ENCODE measurements around the gene TNNI2. TPM values are rescaled to one million over a fixed set of nuclear protein-coding genes. Genes with fewer than 3 reads are reported as not detected.

Gene TNNI2
- total RNA-seq, 2 experiments from 2014 or later: not detected

DNA sequence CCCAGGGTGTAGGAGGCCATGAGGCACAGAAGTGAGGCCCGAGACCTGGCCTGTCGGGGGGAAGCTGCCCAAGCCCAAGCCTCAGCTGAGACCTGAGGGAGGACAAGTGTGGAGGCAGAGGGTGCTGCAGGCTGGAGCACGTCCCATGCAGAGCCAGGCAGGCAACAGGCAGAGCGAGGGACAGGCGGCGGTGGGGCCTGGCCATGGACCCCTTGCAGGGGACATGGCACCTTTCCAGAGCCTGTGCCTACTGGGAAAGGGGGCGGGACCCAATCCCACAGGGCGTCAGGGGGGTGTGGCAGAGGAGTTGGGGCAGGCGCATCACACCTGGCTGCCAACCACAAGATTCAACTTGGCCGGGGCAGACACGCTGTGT, 4.3 kb downstream of the TNNI2 start:
- DNase-seq: no peak
- Mint-ChIP-seq H3K4me1 (peaks cover 36% of the 10 kb centered on the region), H3K27me3 (no peaks in the 10 kb centered on the region), H3K9me3 (ENCODE audit: low read depth) (no peaks in the 10 kb centered on the region), H3K36me3 (ENCODE audit: low read depth) (no peaks in the 10 kb centered on the region), H3K4me3 (no peak overlapping the region), H3K27ac (no peak overlapping the region)
- no peak for ATAC-seq
- ChIA-PET POLR2A (interaction anchor here (0.6 to 0.7 kb wide), 2 partner anchors 23 to 1633 kb away, joined by 3 read pairs; no protein-coding TSS in a partner anchor), CTCF (interaction anchor here (0.6 to 1.1 kb wide), 3 partner anchors 39 to 149 kb away, joined by 3 read pairs; no protein-coding TSS in a partner anchor)
- intact Hi-C loops (cut with DNase I, micrococcal nuclease): no loop called here

DNA sequence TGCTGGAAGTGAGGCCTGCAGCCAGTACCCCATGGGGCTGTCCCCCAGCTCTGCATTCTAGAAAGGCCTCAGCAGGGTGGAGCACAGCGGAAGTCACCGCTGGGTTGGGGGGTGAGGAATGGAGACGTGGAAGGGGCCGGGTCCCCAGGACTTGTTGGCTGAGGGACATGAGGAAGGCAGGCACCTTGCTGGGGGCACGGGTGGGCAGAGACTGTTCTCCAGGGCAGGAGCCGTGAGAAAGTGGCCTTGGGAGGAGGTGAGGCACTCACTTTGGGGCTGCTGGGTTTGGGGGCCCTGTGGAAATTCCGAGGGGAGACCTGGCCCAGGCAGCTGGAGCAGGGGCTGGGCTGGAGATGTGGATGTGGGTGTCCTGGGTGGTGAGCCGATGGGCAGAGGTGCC, 5.0 kb downstream of the TNNI2 start:
- no peak overlapping the region for H3K4me3 Mint-ChIP-seq
- H3K9me3 Mint-ChIP-seq (ENCODE audit: low read depth): no peaks in the 10 kb centered on the region
- peaks cover 41% of the 10 kb centered on the region for H3K4me1 Mint-ChIP-seq
- ATAC-seq (no peak), DNase-seq (no peak)
- peak overlapping the region; percentile 91 for H3K27ac Mint-ChIP-seq
- intact Hi-C loops (cut with DNase I, micrococcal nuclease): no loop called here
- CTCF ChIA-PET: no interaction called here
- POLR2A ChIA-PET: interaction anchor here (0.7 kb wide), 1 partner anchor 22 kb away, joined by 3 read pairs; no protein-coding TSS in a partner anchor
- no peaks in the 10 kb centered on the region for H3K36me3 Mint-ChIP-seq (ENCODE audit: low read depth)
- no peaks in the 10 kb centered on the region for H3K27me3 Mint-ChIP-seq

DNA sequence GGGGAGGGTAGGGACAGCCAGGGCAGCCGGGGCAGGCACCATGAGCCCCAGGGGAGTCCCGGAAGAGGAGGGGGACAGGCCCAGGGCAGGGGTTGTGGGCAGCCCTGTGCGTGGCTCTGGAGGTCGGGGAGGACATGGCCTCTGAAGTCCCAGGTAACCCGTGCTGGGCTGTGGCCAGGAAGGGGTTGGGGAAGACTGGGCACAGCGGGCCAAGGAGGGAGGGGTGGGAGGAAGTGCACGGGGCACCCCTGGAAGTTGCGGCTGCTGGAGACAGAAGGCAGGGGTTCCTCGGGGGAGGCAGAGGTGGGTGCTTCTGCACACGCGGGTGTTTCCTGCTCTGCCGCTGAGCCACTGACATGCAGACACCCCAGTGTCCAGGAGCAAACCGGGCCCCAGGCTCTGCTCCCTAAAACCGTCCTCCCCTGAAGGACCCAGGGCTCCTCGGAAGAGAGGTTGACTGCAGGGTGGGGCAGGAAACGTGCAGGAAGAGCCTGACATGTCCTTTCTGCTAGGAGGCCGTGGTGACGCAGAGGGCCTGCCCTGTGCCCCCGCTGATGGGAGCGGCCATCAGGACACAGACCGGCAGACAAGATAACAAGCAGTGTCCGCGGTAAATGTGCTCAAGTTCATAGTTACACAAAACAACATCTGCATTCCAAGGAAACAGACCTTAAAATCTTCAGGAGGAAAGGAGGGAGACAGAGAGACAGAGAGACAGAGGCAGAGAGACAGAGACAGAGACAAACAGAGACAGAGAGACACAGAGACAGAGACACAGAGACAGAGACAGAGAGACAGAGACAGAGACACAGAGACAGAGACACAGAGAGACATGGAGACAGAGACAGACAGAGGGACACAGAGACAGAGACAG, 5.7 kb downstream of the TNNI2 start:
- intact Hi-C loops (cut with DNase I, micrococcal nuclease): no loop called here
- ChIA-PET POLR2A (no interaction called here), CTCF (no interaction called here)
- H3K27me3 Mint-ChIP-seq: no peaks in the 10 kb centered on the region
- peaks cover 47% of the 10 kb centered on the region for H3K4me1 Mint-ChIP-seq
- no peaks in the 10 kb centered on the region for H3K36me3 Mint-ChIP-seq (ENCODE audit: low read depth)
- peak overlapping the region; percentile 46 for H3K4me3 Mint-ChIP-seq
- peak; percentile 62 for DNase-seq
- H3K9me3 Mint-ChIP-seq (ENCODE audit: low read depth): no peaks in the 10 kb centered on the region
- H3K27ac Mint-ChIP-seq: peak overlapping the region; percentile 91
- peak; percentile 72 for ATAC-seq

DNA sequence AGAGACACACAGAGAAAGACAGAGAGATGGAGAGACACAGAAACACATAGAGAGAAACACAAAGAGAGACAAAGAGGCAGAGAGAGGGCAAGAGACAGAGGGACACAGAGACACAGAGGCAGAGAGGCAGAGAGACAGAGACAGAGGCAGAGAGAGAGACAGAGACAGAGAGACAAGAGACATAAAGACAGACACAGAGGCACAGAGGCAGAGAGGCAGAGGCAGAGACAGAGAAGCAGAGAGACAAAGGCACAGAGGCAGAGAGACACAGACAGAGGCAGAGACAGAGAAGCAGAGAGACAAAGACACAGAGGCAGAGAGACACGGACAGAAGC, 6.3 kb downstream of the TNNI2 start:
- Mint-ChIP-seq H3K27ac (peak overlapping the region; percentile 91), H3K27me3 (no peaks in the 10 kb centered on the region), H3K4me1 (peaks cover 53% of the 10 kb centered on the region), H3K36me3 (ENCODE audit: low read depth) (no peaks in the 10 kb centered on the region), H3K9me3 (ENCODE audit: low read depth) (no peaks in the 10 kb centered on the region), H3K4me3 (peak overlapping the region; percentile 46)
- DNase-seq: no peak
- intact Hi-C loops (cut with DNase I, micrococcal nuclease): no loop called here
- POLR2A ChIA-PET: no interaction called here
- ATAC-seq: peak; percentile 7
- CTCF ChIA-PET: interaction anchor here (0.6 to 0.7 kb wide), 2 partner anchors 51 to 542 kb away, joined by 3 read pairs; no protein-coding TSS in a partner anchor

DNA sequence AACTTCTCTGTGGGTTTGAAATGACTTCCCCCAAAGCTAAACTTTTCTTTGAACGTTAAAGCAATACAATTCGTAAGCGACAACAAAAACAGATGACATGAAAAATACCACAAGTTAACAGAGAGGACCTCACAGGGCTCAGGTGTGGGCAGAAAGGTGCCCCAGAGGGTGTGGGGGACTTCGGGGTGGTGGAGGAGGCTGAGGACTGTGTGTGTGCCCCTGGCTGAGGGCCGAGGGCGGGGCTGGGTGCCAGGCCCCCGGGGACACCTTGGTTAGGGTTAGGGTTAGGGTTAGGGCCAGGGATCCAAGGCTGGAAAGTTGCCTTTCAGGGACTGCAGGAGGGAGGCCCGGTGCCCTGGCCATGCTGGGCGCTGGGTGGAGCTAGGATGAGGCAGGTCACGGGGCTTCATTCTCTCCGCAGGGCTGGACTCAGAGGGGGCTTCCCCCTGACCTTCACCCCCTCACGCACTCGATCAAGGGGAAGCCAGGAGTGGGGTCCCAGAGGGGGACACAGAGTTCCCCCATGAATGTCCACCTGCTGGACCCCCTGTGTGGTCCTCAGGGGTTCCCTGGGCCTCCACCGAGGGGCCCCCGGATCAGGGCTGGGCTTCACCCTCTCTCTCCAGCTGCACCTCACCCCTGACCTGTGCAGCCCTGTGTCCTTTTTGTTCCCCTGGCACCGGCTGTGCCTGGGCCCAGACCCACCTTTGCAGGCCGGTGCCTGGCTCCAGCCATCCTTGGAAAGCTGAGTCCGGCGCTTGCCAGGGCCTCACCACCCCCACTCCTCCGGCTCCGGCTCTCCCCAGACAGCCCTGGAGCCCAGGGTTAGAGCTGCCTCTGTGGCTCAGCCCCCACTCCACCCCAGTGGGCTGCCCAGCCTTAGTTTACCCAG, 7.0 kb downstream of the TNNI2 start:
- ATAC-seq (peak; percentile 19), DNase-seq (no peak)
- POLR2A ChIA-PET: no interaction called here
- CTCF ChIA-PET: interaction anchor here (0.6 to 1.3 kb wide), 5 partner anchors 50 to 541 kb away, joined by 3 to 4 read pairs (median 3); no protein-coding TSS in a partner anchor
- Mint-ChIP-seq H3K4me1 (peaks cover 60% of the 10 kb centered on the region), H3K36me3 (ENCODE audit: low read depth) (no peaks in the 10 kb centered on the region), H3K27me3 (no peaks in the 10 kb centered on the region), H3K9me3 (ENCODE audit: low read depth) (no peaks in the 10 kb centered on the region), H3K4me3 (peak overlapping the region; percentile 46), H3K27ac (peak overlapping the region; percentile 91)
- intact Hi-C loops (cut with DNase I, micrococcal nuclease): no loop called here

DNA sequence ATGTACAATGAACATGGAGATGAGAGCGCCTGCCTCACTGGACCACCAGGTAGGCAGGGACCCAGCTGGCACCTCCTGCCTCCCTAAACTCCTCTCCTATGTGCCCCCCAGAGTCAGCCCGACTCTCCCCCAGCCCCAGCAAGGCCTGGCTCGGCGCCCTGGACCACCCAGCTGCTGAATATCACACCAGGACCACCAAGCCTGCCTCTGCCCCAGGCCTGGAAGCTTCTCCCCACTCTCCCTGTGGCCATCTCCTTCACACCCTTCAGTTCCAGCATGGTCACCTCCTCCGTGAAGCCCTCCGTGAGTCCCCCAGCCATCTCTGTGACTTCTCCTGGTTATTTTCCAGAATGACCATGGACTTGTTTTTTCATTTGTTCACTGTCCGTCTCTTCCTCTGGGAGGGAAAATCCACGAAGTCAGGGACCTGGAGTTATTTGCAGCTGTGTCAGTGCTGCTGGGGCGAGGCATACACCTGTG, 7.7 kb downstream of the TNNI2 start:
- H3K27ac Mint-ChIP-seq: peak overlapping the region; percentile 51
- ATAC-seq (no peak), DNase-seq (no peak)
- ChIA-PET CTCF (interaction anchor here (1.0 to 1.7 kb wide), 4 partner anchors 75 to 305 kb away, joined by 3 to 7 read pairs (median 4); no protein-coding TSS in a partner anchor), POLR2A (no interaction called here)
- H3K4me3 Mint-ChIP-seq: no peak overlapping the region
- no peaks in the 10 kb centered on the region for H3K36me3 Mint-ChIP-seq (ENCODE audit: low read depth)
- intact Hi-C loops (cut with DNase I, micrococcal nuclease): no loop called here
- H3K4me1 Mint-ChIP-seq: peaks cover 67% of the 10 kb centered on the region
- H3K27me3 Mint-ChIP-seq: no peaks in the 10 kb centered on the region
- H3K9me3 Mint-ChIP-seq (ENCODE audit: low read depth): no peaks in the 10 kb centered on the region

DNA sequence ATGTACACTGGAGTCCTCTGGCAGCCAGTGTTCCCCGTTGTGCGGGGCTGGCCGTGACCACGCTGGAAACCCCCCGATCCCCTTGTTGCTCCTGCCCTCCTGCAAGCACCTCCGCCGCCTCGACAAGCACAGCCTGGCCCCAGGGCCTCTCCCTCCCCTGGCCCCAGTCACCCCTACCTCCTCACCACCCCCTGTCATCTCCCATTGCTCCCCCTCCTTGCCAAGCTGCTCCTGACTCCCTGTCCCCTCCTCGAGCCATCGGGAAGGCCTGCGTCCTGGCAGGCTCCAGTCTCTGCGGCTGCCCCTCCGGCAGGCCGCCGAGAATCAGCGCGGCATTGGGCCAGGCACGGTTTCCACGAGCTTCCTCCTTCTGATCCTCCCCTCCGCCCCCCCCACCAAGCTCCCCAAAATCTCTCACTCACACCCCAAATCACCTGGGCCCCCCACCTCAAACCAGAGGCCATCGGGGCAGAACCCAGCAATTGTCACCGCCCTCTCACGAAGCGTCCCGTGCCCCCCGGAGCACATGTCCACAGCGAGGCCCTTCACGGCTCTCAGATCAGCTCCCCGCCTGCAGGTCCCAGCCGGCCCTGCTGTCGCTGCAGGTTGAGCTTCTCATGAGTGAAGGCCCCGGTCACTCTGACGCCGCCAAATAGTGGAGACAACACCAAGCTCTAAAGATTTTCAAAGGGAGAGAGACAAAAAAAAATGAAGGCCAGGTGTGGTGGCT, 8.4 kb downstream of the TNNI2 start:
- no peaks in the 10 kb centered on the region for H3K9me3 Mint-ChIP-seq (ENCODE audit: low read depth)
- no peak for ATAC-seq
- intact Hi-C loops (cut with DNase I, micrococcal nuclease): no loop called here

DNA sequence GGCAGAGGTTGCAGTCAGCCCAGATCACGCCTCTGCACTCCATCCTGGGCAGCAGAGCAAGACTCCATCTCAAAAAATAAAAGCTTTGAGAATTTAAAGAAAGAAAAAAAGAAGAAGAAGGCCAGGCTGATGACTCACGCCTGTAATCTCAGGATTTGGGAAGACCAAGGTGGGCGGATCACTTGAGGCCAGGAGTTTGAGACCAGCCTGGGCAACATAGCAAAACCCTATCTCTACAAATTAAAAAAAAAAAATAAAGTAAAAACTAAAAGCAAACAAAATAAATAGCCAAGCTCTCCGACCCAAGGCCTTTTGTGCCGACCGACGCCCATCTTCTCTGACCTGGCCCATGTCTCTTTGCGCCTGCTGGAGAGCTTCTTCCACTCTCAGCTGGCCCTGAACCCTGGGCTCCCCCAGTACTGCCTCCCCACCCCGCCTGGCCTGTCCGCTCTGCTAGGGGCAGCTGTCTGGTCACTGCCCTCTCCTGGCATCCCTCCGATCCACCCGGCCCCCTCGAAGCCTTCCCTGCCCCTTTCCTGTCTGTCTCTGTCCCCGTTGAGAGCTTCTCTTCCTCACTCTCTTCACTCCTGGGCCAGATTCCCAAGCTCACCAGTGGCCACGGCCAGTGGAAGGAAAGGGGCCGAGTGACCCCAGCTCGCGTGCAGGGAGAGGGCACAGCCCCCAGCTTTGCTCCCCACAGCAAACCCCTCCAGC, 9.3 kb downstream of the TNNI2 start:
- ChIA-PET POLR2A (no interaction called here), CTCF (interaction anchor here (0.7 to 1.7 kb wide), 4 partner anchors 34 to 303 kb away, joined by 3 to 7 read pairs (median 3); no protein-coding TSS in a partner anchor)
- Mint-ChIP-seq H3K27me3 (no peaks in the 10 kb centered on the region), H3K36me3 (ENCODE audit: low read depth) (peaks cover 3% of the 10 kb centered on the region), H3K4me3 (no peak overlapping the region), H3K9me3 (ENCODE audit: low read depth) (no peaks in the 10 kb centered on the region), H3K4me1 (peaks cover 83% of the 10 kb centered on the region), H3K27ac (no peak overlapping the region)
- DNase-seq (no peak), ATAC-seq (no peak)
- intact Hi-C loops (cut with DNase I, micrococcal nuclease): no loop called here

More for the DNA sequence above, 8.4 kb downstream of the TNNI2 start:
- ChIA-PET CTCF (interaction anchor here (0.7 to 1.7 kb wide), 4 partner anchors 34 to 304 kb away, joined by 3 to 7 read pairs (median 3); no protein-coding TSS in a partner anchor), POLR2A (no interaction called here)
- Mint-ChIP-seq H3K27me3 (no peaks in the 10 kb centered on the region), H3K36me3 (ENCODE audit: low read depth) (no peaks in the 10 kb centered on the region), H3K4me3 (no peak overlapping the region), H3K4me1 (peaks cover 74% of the 10 kb centered on the region), H3K27ac (no peak overlapping the region)
- no peak for DNase-seq

DNA sequence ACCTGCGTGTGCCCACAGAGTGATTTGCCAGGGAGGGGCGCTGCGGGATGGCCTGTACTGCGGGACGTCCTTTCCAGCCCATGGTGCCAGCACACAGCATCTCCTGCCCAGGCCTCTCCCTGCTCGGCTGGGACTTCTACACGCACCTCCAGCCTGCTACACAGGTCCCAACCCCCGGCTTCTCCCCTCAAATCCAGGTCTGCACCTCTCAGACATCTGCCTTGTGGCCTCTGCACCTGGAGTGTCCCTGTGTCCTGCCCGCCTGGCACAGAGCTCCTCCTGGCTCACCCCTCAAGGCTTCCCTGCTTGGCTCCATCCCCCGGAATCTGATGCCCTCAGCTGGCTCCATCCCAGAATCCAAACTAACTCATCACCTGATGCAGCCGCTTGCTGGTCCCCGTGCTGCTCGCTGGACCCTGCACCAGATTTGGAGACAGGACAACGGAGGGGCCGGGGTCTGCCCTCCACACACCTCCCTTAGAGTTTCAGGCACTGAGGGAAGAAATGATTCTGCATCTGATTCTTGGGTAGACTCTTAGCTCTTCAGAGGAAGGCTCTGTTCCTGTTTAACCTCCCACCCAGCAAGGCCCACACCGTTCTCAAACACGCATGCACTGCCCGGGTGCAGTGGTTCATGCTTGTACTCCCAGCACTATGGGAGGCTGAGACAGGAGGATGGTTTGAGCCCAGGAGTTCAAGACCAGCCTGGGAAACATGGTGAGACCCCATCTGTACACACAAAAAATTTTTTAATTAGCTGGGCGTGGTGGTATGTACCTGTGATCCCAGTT, 10.1 kb downstream of the TNNI2 start:
- H3K27me3 Mint-ChIP-seq: no peaks in the 10 kb centered on the region
- no peak for ATAC-seq
- ChIA-PET CTCF (interaction anchor here (0.7 to 2.3 kb wide), 4 partner anchors 33 to 155 kb away, joined by 3 to 12 read pairs (median 4); no protein-coding TSS in a partner anchor), POLR2A (no interaction called here)
- H3K9me3 Mint-ChIP-seq (ENCODE audit: low read depth): no peaks in the 10 kb centered on the region
- no peak overlapping the region for H3K4me3 Mint-ChIP-seq
- peak overlapping the region; percentile 51 for H3K27ac Mint-ChIP-seq
- intact Hi-C loops (cut with DNase I, micrococcal nuclease): no loop called here
- H3K36me3 Mint-ChIP-seq (ENCODE audit: low read depth): peaks cover 4% of the 10 kb centered on the region
- H3K4me1 Mint-ChIP-seq: peaks cover 77% of the 10 kb centered on the region
- DNase-seq: no peak
